Measurements from ENCODE around the gene APOL5.

The APOL5 gene

DNA sequence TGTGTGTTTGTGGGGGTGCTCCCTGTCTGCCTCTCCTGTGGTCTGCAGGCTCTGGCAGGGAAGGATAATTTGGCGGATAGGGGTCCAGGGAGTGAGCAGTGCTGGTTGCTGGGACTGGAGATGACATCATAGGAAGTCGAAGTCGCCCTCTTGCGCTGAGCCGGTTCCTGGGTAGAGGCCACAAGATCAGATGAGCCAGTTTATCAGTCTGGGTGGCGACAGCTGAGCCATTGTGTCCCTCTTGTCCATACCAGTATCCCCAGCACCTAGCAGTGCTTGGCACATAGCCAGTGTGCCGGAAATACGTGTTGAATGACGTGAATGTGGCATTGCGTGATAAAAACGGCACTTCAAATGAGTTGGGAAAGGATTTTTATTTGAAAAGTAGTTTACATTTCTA, 9.8 kb downstream of the APOL5 start:
- Histone ChIP-seq H3K4me3 (replicated peaks; ENCODE audit: insufficient read depth, low read length) (no peak overlapping the region), H3K27ac (replicated peaks) (no peak overlapping the region)

DNA sequence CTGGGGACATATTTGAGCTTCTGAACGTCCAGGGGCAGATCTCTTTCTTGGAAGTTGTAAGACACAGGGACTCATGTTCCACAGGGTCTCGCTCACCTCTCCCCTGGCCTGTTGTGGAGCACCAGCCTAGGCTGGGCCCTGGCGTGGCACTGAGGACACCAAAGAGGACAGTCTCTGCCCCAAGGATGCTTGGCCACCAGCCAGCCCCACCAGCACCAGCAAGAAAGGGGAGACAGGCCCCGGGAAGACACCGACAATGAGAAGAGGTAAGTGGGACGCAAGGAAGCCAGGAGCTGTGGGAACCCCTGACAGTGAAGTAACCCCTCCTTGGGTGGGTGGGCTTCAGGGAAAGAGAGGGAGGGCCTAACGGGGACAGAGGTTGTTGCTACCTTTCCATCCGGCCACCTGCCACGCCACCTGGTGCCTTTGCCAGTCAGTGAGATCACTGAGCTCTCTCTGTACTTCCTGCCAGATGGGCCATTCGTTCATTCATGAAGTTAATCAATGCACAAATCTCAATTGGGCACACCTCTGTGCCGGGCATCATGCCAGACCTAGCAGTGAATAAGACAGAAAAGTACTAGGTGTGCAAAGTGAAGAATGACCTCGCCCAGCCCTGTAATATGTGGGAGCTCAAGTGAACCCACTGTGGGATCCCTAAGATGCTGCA, 11.1 kb downstream of the APOL5 start:
- DNase-seq (ENCODE audit: low read depth in 1 of 2, low spot score in 1 of 2), result no peak
- Histone ChIP-seq H3K27ac (replicated peaks) (no peak overlapping the region), H3K4me3 (replicated peaks; ENCODE audit: insufficient read depth, low read length) (no peak overlapping the region), H3K27me3 (ENCODE audit: insufficient read depth, poor library complexity, severe bottlenecking) (no peaks in the 10 kb centered on the region)
- TF ChIP-seq SPI1 (IDR thresholded peaks at IDR 0.05; ENCODE audit: borderline replicate concordance, low read depth), result no peak
- TF ChIP-seq GABPA (IDR thresholded peaks at IDR 0.05; ENCODE audit: low read depth), result no peak
- TF ChIP-seq, protein P1, sequence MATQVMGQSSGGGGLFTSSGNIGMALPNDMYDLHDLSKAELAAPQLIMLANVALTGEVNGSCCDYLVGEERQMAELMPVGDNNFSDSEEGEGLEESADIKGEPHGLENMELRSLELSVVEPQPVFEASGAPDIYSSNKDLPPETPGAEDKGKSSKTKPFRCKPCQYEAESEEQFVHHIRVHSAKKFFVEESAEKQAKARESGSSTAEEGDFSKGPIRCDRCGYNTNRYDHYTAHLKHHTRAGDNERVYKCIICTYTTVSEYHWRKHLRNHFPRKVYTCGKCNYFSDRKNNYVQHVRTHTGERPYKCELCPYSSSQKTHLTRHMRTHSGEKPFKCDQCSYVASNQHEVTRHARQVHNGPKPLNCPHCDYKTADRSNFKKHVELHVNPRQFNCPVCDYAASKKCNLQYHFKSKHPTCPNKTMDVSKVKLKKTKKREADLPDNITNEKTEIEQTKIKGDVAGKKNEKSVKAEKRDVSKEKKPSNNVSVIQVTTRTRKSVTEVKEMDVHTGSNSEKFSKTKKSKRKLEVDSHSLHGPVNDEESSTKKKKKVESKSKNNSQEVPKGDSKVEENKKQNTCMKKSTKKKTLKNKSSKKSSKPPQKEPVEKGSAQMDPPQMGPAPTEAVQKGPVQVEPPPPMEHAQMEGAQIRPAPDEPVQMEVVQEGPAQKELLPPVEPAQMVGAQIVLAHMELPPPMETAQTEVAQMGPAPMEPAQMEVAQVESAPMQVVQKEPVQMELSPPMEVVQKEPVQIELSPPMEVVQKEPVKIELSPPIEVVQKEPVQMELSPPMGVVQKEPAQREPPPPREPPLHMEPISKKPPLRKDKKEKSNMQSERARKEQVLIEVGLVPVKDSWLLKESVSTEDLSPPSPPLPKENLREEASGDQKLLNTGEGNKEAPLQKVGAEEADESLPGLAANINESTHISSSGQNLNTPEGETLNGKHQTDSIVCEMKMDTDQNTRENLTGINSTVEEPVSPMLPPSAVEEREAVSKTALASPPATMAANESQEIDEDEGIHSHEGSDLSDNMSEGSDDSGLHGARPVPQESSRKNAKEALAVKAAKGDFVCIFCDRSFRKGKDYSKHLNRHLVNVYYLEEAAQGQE (IDR thresholded peaks at IDR 0.05; ENCODE audit: insufficient replicate concordance, low read depth), result no peak

More for the DNA sequence above, 9.8 kb downstream of the APOL5 start:
- TF ChIP-seq POLR2AphosphoS5 (IDR thresholded peaks at IDR 0.05; ENCODE audit: low read depth), result no peak
- TF ChIP-seq GABPA (IDR thresholded peaks at IDR 0.05; ENCODE audit: low read depth), result no peak
- TF ChIP-seq, protein P1 (IDR thresholded peaks at IDR 0.05; ENCODE audit: insufficient replicate concordance, low read depth), result no peak
- TF ChIP-seq, protein P2, sequence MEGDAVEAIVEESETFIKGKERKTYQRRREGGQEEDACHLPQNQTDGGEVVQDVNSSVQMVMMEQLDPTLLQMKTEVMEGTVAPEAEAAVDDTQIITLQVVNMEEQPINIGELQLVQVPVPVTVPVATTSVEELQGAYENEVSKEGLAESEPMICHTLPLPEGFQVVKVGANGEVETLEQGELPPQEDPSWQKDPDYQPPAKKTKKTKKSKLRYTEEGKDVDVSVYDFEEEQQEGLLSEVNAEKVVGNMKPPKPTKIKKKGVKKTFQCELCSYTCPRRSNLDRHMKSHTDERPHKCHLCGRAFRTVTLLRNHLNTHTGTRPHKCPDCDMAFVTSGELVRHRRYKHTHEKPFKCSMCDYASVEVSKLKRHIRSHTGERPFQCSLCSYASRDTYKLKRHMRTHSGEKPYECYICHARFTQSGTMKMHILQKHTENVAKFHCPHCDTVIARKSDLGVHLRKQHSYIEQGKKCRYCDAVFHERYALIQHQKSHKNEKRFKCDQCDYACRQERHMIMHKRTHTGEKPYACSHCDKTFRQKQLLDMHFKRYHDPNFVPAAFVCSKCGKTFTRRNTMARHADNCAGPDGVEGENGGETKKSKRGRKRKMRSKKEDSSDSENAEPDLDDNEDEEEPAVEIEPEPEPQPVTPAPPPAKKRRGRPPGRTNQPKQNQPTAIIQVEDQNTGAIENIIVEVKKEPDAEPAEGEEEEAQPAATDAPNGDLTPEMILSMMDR (IDR thresholded peaks at IDR 0.05; ENCODE audit: insufficient read depth, low read length), result no peak
- TF ChIP-seq SPI1 (IDR thresholded peaks at IDR 0.05; ENCODE audit: borderline replicate concordance, low read depth), result no peak
- no peak for DNase-seq (ENCODE audit: low read depth in 1 of 2, low spot score in 1 of 2)
- no peaks in the 10 kb centered on the region for H3K27me3 ChIP-seq (ENCODE audit: insufficient read depth, poor library complexity, severe bottlenecking)

DNA sequence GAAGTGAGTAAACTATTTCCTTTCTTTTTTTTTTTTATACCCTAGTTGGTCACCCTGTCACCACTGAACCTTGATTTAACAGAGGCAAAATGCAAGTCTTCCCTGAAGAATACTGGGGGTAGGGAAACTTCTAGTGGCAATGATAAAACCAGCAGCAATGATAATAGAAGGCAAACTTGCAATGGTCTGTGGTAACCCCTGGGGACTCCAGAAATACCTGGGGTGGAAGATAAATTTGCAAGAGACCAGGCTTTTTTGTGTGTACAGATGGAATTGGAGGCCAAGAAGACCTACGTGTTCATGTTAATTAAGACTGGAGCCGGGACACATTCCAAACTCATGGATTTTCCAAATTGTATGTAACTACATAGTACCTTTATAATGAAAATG, 11.6 kb downstream of the APOL5 start:
- Histone ChIP-seq H3K4me3 (replicated peaks; ENCODE audit: insufficient read depth, low read length) (no peak overlapping the region), H3K27ac (replicated peaks) (no peak overlapping the region), H3K27me3 (ENCODE audit: insufficient read depth, poor library complexity, severe bottlenecking) (no peaks in the 10 kb centered on the region)
- DNase-seq (ENCODE audit: low read depth in 1 of 2, low spot score in 1 of 2), result no peak
- TF ChIP-seq, protein P1 (IDR thresholded peaks at IDR 0.05; ENCODE audit: insufficient replicate concordance, low read depth), result no peak
- no peak for TF ChIP-seq POLR2AphosphoS5 (IDR thresholded peaks at IDR 0.05; ENCODE audit: low read depth)
- TF ChIP-seq SPI1 (IDR thresholded peaks at IDR 0.05; ENCODE audit: borderline replicate concordance, low read depth), result no peak
- no peak for TF ChIP-seq GABPA (IDR thresholded peaks at IDR 0.05; ENCODE audit: low read depth)
- TF ChIP-seq, protein P2 (IDR thresholded peaks at IDR 0.05; ENCODE audit: insufficient read depth, low read length), result no peak

Measured in HL-60 (cell line).